ENCODE data around the gene SMIM38. TPM values are rescaled to one million over a fixed set of nuclear protein-coding genes. Genes with fewer than 3 reads are reported as not detected.

Gene SMIM38
- total RNA-seq, 3 donors from 2014 or later = 0.32 to 2.6 (median 1.6) TPM

DNA sequence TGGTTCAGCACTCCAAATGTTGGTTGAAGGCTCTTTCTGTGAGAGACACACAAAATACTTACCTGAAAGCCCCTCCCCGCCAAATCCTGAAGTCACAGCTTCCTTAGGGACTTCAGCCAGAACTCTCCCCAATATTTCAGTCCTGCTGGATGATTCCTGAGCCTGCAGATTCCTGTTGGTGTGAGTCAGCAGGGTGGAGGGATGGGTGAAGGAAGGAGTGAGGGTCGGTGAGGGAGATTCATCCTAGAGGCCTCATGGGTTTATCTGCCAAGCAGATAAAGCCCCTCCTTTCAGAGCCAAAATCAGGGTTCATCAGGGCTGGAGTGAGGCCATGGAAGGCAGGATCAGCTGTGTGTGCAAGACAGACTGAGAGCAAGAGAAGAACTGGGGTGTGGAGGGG is 37.9 kb downstream of the SMIM38 start:
- Histone ChIP-seq H3K36me3 (no peaks in the 10 kb centered on the region), H3K27ac (no peak overlapping the region), H3K4me1 (no peaks in the 10 kb centered on the region), H3K27me3 (no peaks in the 10 kb centered on the region), H3K9me3 (no peaks in the 10 kb centered on the region), H3K4me3 (no peak overlapping the region)
- intact Hi-C loops (cut with DNase I; ENCODE audit: low total_unique reads) = no loop called here
- DNase-seq (ENCODE audit: low spot score in 2 of 2) = no peak
- TF ChIP-seq POLR2A (IDR thresholded peaks at IDR 0.05) = no peak
- no peak for TF ChIP-seq CTCF (IDR thresholded peaks at IDR 0.05)
- no peak for TF ChIP-seq POLR2AphosphoS5 (IDR thresholded peaks at IDR 0.05)

- H3K4me1 ChIP-seq = no peaks in the 10 kb centered on the region
- H3K36me3 ChIP-seq = no peaks in the 10 kb centered on the region
- DNase-seq (ENCODE audit: low spot score in 2 of 2) = no peak
- no peak overlapping the region for H3K27ac ChIP-seq
- intact Hi-C loops (cut with DNase I; ENCODE audit: low total_unique reads) = no loop called here
- no peak for TF ChIP-seq CTCF (IDR thresholded peaks at IDR 0.05)
- no peak for TF ChIP-seq POLR2A (IDR thresholded peaks at IDR 0.05)
- TF ChIP-seq POLR2AphosphoS5 (IDR thresholded peaks at IDR 0.05) = no peak
- no peak overlapping the region for H3K4me3 ChIP-seq
- no peaks in the 10 kb centered on the region for H3K9me3 ChIP-seq
- no peaks in the 10 kb centered on the region for H3K27me3 ChIP-seq
Measured at GRCh38 chr11:69194396-69194795, 38.7 kb downstream of the SMIM38 start.

- no peaks in the 10 kb centered on the region for H3K4me1 ChIP-seq
- no peaks in the 10 kb centered on the region for H3K36me3 ChIP-seq
- intact Hi-C loops (cut with DNase I; ENCODE audit: low total_unique reads) = no loop called here
- no peak overlapping the region for H3K4me3 ChIP-seq
- no peaks in the 10 kb centered on the region for H3K27me3 ChIP-seq
- no peaks in the 10 kb centered on the region for H3K9me3 ChIP-seq
- no peak for DNase-seq (ENCODE audit: low spot score in 2 of 2)
- no peak for TF ChIP-seq POLR2AphosphoS5 (IDR thresholded peaks at IDR 0.05)
- no peak for TF ChIP-seq POLR2A (IDR thresholded peaks at IDR 0.05)
- H3K27ac ChIP-seq = no peak overlapping the region
Measured at GRCh38 chr11:69194956-69195355, 39.2 kb downstream of the SMIM38 start.

DNA sequence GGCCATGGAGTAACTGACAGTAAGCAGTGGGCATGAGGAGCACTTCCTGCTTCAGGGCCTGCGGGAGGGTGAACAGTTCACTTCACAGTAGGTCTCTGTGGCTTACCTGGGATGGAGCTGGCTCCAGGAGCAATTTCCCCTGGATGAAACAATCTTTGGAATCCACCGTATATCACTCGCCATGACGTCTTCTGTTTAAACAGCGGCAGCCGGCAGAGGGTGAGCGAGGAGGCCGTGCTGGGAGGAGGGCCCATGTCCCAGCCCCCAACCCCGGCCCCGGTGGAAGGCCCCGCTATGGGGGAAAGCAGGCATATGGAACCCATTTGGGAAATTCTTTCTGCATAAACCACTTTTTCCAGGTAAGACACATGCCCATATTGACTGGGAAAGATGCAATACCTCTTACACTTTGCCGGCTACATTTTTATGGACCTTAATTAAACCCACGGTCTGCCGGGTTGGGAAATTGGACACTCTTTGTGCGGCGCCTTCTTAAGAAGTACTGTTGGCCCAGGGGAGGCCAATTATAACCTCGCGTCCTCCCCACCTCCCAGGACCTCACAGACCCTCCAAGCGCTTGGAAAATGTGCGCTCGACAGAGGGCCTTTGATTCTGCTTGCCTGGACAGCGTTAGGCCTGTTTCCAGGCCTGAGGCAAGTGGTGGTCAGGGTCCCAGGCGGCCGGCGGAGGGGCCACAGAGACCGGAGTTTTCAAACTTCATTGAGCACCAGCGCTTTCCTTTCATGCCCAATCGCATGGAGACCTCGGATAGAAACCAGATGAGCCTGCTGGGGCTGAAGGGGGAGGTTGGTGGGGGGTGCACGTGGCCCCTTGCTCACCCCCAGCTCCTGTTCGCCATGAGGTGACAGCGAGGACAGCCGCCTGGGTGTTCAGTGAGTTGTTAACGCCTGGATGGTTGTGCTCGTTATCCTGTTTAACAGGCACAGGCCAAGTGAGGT is 40.4 kb downstream of the SMIM38 start:
- Histone ChIP-seq H3K4me1 (no peaks in the 10 kb centered on the region), H3K36me3 (no peaks in the 10 kb centered on the region), H3K27ac (no peak overlapping the region), H3K4me3 (no peak overlapping the region), H3K27me3 (no peaks in the 10 kb centered on the region), H3K9me3 (no peaks in the 10 kb centered on the region)
- DNase-seq (ENCODE audit: low spot score in 2 of 2) = no peak
- TF ChIP-seq POLR2A (IDR thresholded peaks at IDR 0.05) = no peak
- TF ChIP-seq CTCF (IDR thresholded peaks at IDR 0.05) = no peak
- no peak for TF ChIP-seq POLR2AphosphoS5 (IDR thresholded peaks at IDR 0.05)
- intact Hi-C loops (cut with DNase I; ENCODE audit: low total_unique reads) = no loop called here

- Histone ChIP-seq H3K9me3 (no peaks in the 10 kb centered on the region), H3K4me1 (no peaks in the 10 kb centered on the region), H3K27ac (no peak overlapping the region), H3K27me3 (no peaks in the 10 kb centered on the region), H3K4me3 (no peak overlapping the region), H3K36me3 (no peaks in the 10 kb centered on the region)
- TF ChIP-seq POLR2A (IDR thresholded peaks at IDR 0.05) (no peak), POLR2AphosphoS5 (IDR thresholded peaks at IDR 0.05) (no peak), CTCF (IDR thresholded peaks at IDR 0.05) (no peak)
- no peak for DNase-seq (ENCODE audit: low spot score in 2 of 2)
- intact Hi-C loops (cut with DNase I; ENCODE audit: low total_unique reads) = no loop called here
Measured at GRCh38 chr11:69196783-69197169, 41.0 kb downstream of the SMIM38 start.

All from breast epithelium (tissue), 4 donors.